Prostate gland (tissue), 2 donors: ENCODE data around the gene FGF12.

Experiments
- CTCF ChIP-seq, 4 experiments: fragments of 200-600 bp in 2 of 4; fragments of 450-650 bp in 2 of 4; sonication (generic) in 2 of 4; IDR thresholded peaks; 1 replicate in 3 of 4; 2 replicates in 1 of 4; pipeline ENCODE4 v1.5.1; 2016 to 2019; ENCODE audit warnings: antibody characterized with exemption in 4 of 4, mild to moderate bottlenecking in 2 of 4, moderate library complexity in 2 of 4
- POLR2A ChIP-seq: fragments of 450-650 bp; IDR thresholded peaks from one replicate; pipeline ENCODE4 v1.6.1; 2016; ENCODE audit warnings: antibody characterized with exemption, mild to moderate bottlenecking
- POLR2AphosphoS5 ChIP-seq: sonication (generic); formaldehyde crosslinking; IDR thresholded peaks from one replicate; pipeline ENCODE4 v1.6.1; 2017; ENCODE audit warnings: antibody characterized with exemption

- TF ChIP-seq CTCF (IDR thresholded peaks at IDR 0.05) = no peak
- no peak for TF ChIP-seq POLR2A
- no peak for TF ChIP-seq POLR2AphosphoS5
These were observed 605.4 kb downstream of the FGF12 start for GRCh38 chr3:192121923-192122322.
